ENCODE measurements around the gene ZC3HAV1L. TPM values are rescaled to one million over a fixed set of nuclear protein-coding genes. Genes with fewer than 3 reads are reported as not detected.
A peak's percentile ranks its signal among the peaks of the same experiment; 100 is the strongest.
"Not testable (repeated sequence)": the region's sequence is repeated elsewhere in the genome, so short reads cannot be mapped to it uniquely, and the experiment has no call there.

Gene ZC3HAV1L
- total RNA-seq, 1 donor from 2014 or later: 21.6 TPM

DNA sequence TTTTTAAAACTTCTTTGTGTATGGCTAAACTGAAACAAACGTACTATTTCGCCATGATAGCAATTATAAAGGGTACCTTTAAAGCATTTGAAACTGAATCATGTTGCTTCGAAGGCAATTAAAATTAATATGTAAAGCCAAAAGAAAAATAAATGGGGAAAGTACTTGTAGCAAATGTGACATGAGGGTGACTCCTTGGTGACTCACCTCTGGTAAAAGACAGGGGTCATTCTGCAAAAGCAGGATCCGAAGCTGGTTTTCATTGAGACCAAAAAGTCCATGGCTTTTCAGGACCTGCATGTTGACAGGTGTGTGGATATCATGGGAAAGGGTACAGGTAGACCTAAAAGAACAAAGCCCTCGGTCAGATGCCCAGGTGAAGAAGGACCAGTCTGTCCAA lies 1.5 kb downstream of the ZC3HAV1L start:
- DNase-seq (ENCODE audit: low read depth): no peak
- no peak overlapping the region for H3K4me3 ChIP-seq (ENCODE audit: low read depth, low read length)
- H3K36me3 ChIP-seq (ENCODE audit: control insufficient read depth, insufficient read depth, low read length): no peaks in the 10 kb centered on the region
- TF ChIP-seq, protein P1, sequence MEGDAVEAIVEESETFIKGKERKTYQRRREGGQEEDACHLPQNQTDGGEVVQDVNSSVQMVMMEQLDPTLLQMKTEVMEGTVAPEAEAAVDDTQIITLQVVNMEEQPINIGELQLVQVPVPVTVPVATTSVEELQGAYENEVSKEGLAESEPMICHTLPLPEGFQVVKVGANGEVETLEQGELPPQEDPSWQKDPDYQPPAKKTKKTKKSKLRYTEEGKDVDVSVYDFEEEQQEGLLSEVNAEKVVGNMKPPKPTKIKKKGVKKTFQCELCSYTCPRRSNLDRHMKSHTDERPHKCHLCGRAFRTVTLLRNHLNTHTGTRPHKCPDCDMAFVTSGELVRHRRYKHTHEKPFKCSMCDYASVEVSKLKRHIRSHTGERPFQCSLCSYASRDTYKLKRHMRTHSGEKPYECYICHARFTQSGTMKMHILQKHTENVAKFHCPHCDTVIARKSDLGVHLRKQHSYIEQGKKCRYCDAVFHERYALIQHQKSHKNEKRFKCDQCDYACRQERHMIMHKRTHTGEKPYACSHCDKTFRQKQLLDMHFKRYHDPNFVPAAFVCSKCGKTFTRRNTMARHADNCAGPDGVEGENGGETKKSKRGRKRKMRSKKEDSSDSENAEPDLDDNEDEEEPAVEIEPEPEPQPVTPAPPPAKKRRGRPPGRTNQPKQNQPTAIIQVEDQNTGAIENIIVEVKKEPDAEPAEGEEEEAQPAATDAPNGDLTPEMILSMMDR (IDR thresholded peaks at IDR 0.05; ENCODE audit: insufficient read depth, low read length, poor library complexity, severe bottlenecking): no peak
- no peaks in the 10 kb centered on the region for H3K27me3 ChIP-seq (ENCODE audit: control insufficient read depth, insufficient read depth, low read length)

DNA sequence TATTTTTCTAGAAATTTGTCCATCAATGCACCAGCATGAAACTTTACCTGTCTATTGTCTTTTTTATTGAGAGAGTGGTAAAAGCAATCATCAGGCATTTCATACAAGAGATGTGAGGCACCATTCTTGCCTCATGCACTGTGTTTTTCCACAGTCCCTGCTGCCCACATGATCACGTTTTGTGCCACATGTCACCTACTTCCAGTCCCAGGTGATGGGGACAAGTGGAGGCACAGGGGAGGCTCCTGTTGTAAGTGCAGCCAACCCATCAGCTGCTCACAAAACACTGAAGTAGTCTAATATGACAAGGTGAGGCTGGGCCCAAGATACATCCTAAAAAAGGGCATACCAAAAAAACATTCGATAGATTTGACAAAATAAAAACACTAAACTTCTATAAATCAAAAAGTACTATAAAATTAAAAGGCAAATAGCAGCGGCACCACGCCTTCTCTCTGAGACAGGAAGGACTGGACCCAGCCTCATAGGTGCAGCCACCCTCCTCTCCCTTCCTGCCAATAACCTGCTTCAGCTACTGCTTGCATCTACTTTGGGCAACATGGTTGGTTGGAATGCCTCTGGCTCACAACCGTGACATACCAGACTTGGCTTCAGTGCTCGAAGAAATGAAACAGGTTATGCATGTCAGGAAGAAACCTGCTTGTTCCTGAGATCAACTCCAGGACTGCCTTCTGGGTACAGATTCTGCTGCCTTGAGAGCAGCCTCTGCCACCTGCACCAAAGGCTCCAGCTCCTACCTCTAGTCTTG lies 2.3 kb downstream of the ZC3HAV1L start:
- TF ChIP-seq, protein P1 (IDR thresholded peaks at IDR 0.05; ENCODE audit: insufficient read depth, low read length, poor library complexity, severe bottlenecking): no peak
- Histone ChIP-seq H3K36me3 (ENCODE audit: control insufficient read depth, insufficient read depth, low read length) (no peaks in the 10 kb centered on the region), H3K27me3 (ENCODE audit: control insufficient read depth, insufficient read depth, low read length) (no peaks in the 10 kb centered on the region), H3K4me3 (ENCODE audit: low read depth, low read length) (no peak overlapping the region)
- peak; percentile 55 for DNase-seq (ENCODE audit: low read depth)

DNA sequence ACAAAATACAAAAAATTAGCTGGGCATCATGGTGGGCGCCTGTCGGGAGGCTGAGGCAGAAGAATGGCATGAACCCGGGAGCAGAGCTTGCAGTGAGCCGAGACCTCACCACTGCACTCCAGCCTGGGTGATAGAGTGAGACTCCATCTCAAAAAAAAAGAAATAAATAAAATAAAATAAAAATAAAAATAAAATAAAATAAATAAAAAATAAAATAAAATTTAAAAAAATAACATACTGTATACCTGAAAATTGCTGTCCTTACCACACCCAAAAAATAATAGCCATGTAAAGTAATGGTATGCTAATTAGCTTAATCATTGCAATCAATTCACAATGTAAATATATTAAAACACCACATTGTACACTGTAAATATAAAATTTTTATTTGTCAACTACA lies 3.4 kb downstream of the ZC3HAV1L start:
- Histone ChIP-seq H3K4me3 (ENCODE audit: low read depth, low read length) (no peak overlapping the region), H3K36me3 (ENCODE audit: control insufficient read depth, insufficient read depth, low read length) (no peaks in the 10 kb centered on the region), H3K27me3 (ENCODE audit: control insufficient read depth, insufficient read depth, low read length) (no peaks in the 10 kb centered on the region)
- TF ChIP-seq, protein P1 (IDR thresholded peaks at IDR 0.05; ENCODE audit: insufficient read depth, low read length, poor library complexity, severe bottlenecking): no peak
- no peak for DNase-seq (ENCODE audit: low read depth)

DNA sequence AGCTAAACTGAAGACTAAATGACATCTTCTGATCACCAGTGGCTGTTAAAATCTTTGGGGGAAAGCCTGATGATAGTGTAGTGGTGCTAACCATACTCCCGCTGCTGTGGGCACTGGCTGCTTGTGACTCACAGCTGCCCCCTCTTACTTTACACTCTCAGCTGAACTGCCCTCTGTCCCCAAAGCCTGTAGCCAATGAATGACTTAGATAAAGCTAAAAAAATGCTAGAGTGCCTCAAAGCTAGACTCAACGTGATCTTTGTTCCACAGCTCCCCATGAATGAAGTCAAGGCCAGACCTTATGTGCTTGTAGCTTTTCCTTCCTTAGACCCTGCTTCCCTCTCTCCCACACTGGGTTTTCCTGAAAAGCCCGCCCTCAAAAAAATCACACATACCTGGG lies 6.5 kb downstream of the ZC3HAV1L start:
- no peak for DNase-seq (ENCODE audit: low read depth)
- TF ChIP-seq, protein P1 (IDR thresholded peaks at IDR 0.05; ENCODE audit: insufficient read depth, low read length, poor library complexity, severe bottlenecking): no peak
- Histone ChIP-seq H3K27me3 (ENCODE audit: control insufficient read depth, insufficient read depth, low read length) (no peaks in the 10 kb centered on the region), H3K4me3 (ENCODE audit: low read depth, low read length) (no peak overlapping the region), H3K36me3 (ENCODE audit: control insufficient read depth, insufficient read depth, low read length) (peaks cover 1% of the 10 kb centered on the region)

DNA sequence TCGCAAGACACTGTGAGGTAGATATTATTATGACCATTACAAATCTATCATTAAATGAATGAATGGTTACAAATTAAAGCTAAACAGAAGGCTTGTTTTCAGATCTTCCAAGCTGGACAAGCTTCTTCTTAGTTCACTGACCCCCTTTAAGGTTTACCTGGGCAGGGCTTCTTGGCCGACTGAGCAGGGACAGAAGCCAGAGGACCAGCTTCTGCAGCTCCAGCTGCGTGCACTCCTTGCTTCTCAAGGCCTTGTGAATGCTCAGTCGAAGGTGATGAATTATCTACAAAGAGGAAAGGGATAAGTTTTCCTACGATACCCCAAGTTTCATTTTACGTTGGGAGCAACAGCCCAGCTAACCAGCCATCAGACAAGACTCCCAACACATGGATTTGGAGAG lies 9.3 kb downstream of the ZC3HAV1L start:
- TF ChIP-seq, protein P1 (IDR thresholded peaks at IDR 0.05; ENCODE audit: insufficient read depth, low read length, poor library complexity, severe bottlenecking): no peak
- Histone ChIP-seq H3K27me3 (ENCODE audit: control insufficient read depth, insufficient read depth, low read length) (no peaks in the 10 kb centered on the region), H3K4me3 (ENCODE audit: low read depth, low read length) (no peak overlapping the region), H3K36me3 (ENCODE audit: control insufficient read depth, insufficient read depth, low read length) (peaks cover 4% of the 10 kb centered on the region)
- no peak for DNase-seq (ENCODE audit: low read depth)

DNA sequence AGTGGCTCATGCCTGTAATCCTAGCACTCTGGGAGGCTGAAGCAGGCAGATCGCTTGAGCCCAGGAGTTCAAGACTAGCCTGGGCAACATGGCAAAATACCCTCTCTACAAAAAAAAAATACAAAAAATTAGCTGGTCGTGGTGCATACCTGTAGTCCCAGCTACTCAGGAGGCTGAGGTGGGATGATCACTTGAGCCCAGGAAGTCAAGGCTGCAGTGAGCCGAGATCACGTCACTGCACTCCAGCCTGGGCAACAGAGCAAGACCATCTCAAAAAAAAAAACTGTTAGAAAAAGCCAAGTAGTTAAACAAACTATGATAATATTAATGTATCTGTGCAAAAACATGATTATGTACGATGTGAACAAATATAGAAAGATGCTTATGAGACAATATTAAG lies 10.0 kb downstream of the ZC3HAV1L start:
- not testable (repeated sequence) for DNase-seq (ENCODE audit: low read depth); H3K4me3 ChIP-seq (ENCODE audit: low read depth, low read length); H3K27me3 ChIP-seq (ENCODE audit: control insufficient read depth, insufficient read depth, low read length); H3K36me3 ChIP-seq (ENCODE audit: control insufficient read depth, insufficient read depth, low read length)
